SK-N-SH (cell line): ENCODE data around the gene PROKR1.

Experiments used
- FOSL2 ChIP-seq: IDR thresholded peaks from 2 replicates; pipeline ENCODE4 v1.4.0; 2012; ENCODE audit warnings: low read depth, mild to moderate bottlenecking, moderate library complexity, borderline replicate concordance
- FOXM1 ChIP-seq: IDR thresholded peaks from 2 replicates; pipeline ENCODE4 v1.4.0; 2012; ENCODE audit warnings: low read depth, mild to moderate bottlenecking
- MXI1 ChIP-seq: IDR thresholded peaks from 2 replicates; pipeline ENCODE4 v1.6.1; 2012; ENCODE audit warnings: mild to moderate bottlenecking, low read depth, low read length, improper control_type of control experiment
- NRF1 ChIP-seq: IDR thresholded peaks from 2 replicates; pipeline ENCODE4 v1.6.1; 2012; ENCODE audit warnings: low read depth, mild to moderate bottlenecking, low read length
- SIN3A ChIP-seq: IDR thresholded peaks from 2 replicates; pipeline ENCODE4 v1.6.1; 2012; ENCODE audit warnings: low read depth, mild to moderate bottlenecking, low read length, moderate library complexity, borderline replicate concordance
- TCF12 ChIP-seq: IDR thresholded peaks from 2 replicates; pipeline ENCODE4 v1.4.0; 2012
- YY1 ChIP-seq: IDR thresholded peaks from 2 replicates; pipeline ENCODE4 v1.4.0; 2012; ENCODE audit warnings: low read depth, mild to moderate bottlenecking
- TF ChIP-seq, protein P1 (sequence below): fragments of 200-600 bp; sonication (generic); IDR thresholded peaks from 2 replicates; pipeline ENCODE4 v1.6.1; 2017; ENCODE audit warnings: antibody characterized with exemption, mild to moderate bottlenecking, moderate library complexity
- TF ChIP-seq, protein P2 (sequence below): IDR thresholded peaks from 2 replicates; pipeline ENCODE4 v1.4.0; 2012; ENCODE audit warnings: low read depth, borderline replicate concordance

DNA sequence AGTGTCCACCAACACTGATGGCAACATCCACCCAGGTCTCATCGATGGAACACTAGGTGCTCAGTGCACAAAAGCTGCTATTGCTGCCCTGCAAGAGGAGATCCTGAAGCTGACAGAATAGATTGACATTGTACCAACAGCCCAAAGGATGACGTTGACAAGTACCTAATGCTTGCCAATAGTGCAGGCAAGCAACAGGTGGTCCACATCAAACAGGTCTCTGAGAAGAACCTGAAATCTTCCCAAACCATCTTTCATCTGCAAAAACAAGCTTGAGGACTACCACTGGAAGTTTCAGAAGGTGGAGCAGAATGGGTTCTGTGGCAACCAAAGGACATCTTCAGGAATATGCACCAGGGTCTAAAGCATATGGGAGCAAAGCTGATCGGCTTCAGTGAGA is 15.8 kb upstream of the PROKR1 start:
- TF ChIP-seq, protein P1, sequence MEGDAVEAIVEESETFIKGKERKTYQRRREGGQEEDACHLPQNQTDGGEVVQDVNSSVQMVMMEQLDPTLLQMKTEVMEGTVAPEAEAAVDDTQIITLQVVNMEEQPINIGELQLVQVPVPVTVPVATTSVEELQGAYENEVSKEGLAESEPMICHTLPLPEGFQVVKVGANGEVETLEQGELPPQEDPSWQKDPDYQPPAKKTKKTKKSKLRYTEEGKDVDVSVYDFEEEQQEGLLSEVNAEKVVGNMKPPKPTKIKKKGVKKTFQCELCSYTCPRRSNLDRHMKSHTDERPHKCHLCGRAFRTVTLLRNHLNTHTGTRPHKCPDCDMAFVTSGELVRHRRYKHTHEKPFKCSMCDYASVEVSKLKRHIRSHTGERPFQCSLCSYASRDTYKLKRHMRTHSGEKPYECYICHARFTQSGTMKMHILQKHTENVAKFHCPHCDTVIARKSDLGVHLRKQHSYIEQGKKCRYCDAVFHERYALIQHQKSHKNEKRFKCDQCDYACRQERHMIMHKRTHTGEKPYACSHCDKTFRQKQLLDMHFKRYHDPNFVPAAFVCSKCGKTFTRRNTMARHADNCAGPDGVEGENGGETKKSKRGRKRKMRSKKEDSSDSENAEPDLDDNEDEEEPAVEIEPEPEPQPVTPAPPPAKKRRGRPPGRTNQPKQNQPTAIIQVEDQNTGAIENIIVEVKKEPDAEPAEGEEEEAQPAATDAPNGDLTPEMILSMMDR = no peak
- TF ChIP-seq FOXM1 (no peak), FOSL2 (no peak), YY1 (no peak), NRF1 (no peak), TCF12 (no peak), SIN3A (no peak), MXI1 (no peak)
- TF ChIP-seq, protein P2, sequence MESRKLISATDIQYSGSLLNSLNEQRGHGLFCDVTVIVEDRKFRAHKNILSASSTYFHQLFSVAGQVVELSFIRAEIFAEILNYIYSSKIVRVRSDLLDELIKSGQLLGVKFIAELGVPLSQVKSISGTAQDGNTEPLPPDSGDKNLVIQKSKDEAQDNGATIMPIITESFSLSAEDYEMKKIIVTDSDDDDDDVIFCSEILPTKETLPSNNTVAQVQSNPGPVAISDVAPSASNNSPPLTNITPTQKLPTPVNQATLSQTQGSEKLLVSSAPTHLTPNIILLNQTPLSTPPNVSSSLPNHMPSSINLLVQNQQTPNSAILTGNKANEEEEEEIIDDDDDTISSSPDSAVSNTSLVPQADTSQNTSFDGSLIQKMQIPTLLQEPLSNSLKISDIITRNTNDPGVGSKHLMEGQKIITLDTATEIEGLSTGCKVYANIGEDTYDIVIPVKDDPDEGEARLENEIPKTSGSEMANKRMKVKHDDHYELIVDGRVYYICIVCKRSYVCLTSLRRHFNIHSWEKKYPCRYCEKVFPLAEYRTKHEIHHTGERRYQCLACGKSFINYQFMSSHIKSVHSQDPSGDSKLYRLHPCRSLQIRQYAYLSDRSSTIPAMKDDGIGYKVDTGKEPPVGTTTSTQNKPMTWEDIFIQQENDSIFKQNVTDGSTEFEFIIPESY = no peak
